HEK293 (cell line): ENCODE measurements around the gene MEIKIN.

Experiments used
- FEZF1 ChIP-seq: fragments of 450-650 bp; formaldehyde crosslinking; IDR thresholded peaks from 2 replicates; pipeline ENCODE4 v1.5.1; 2016; ENCODE audit warnings: missing biosample characterization, missing genetic modification characterization
- KLF1 ChIP-seq: fragments of 450-650 bp; formaldehyde crosslinking; IDR thresholded peaks from 2 replicates; pipeline ENCODE4 v1.5.1; 2016; ENCODE audit warnings: missing biosample characterization, missing genetic modification characterization
- PBX3 ChIP-seq: sonication (generic); formaldehyde crosslinking; IDR thresholded peaks from 2 replicates; pipeline ENCODE4 v1.8.1; 2022; ENCODE audit warnings: mild to moderate bottlenecking, moderate library complexity, missing genetic modification reagents
- REST ChIP-seq: fragments of 450-650 bp; formaldehyde crosslinking; IDR thresholded peaks from 2 replicates; pipeline ENCODE4 v1.5.1; 2016; ENCODE audit warnings: missing biosample characterization, missing genetic modification characterization
- ZBTB48 ChIP-seq: fragments of 450-650 bp; formaldehyde crosslinking; IDR thresholded peaks from 2 replicates; pipeline ENCODE4 v1.5.1; 2016; ENCODE audit warnings: missing biosample characterization, missing genetic modification characterization
- ZBTB8A ChIP-seq: fragments of 450-650 bp; formaldehyde crosslinking; IDR thresholded peaks from 2 replicates; pipeline ENCODE4 v1.5.1; 2016; ENCODE audit warnings: missing biosample characterization, missing genetic modification characterization
- ZEB2 ChIP-seq: fragments of 450-650 bp; formaldehyde crosslinking; IDR thresholded peaks from 2 replicates; pipeline ENCODE4 v1.5.1; 2016; ENCODE audit warnings: missing biosample characterization, missing genetic modification characterization
- ZFP37 ChIP-seq: fragments of 450-650 bp; formaldehyde crosslinking; IDR thresholded peaks from 2 replicates; pipeline ENCODE4 v1.5.1; 2016; ENCODE audit warnings: missing biosample characterization, missing genetic modification characterization
- ZNF138 ChIP-seq: fragments of 450-650 bp; formaldehyde crosslinking; IDR thresholded peaks from 2 replicates; pipeline ENCODE4 v1.5.1; 2016; ENCODE audit warnings: missing biosample characterization, missing genetic modification characterization, borderline replicate concordance
- ZNF140 ChIP-seq: fragments of 450-650 bp; formaldehyde crosslinking; IDR thresholded peaks from 2 replicates; pipeline ENCODE4 v1.5.1; 2016; ENCODE audit warnings: missing biosample characterization, missing genetic modification characterization
- ZNF169 ChIP-seq: fragments of 450-650 bp; formaldehyde crosslinking; IDR thresholded peaks from 2 replicates; pipeline ENCODE4 v1.5.1; 2016; ENCODE audit warnings: missing biosample characterization, missing genetic modification characterization
- ZNF174 ChIP-seq: fragments of 450-650 bp; formaldehyde crosslinking; IDR thresholded peaks from 2 replicates; pipeline ENCODE4 v1.5.0; 2017; ENCODE audit warnings: missing biosample characterization, mild to moderate bottlenecking, missing genetic modification characterization
- ZNF18 ChIP-seq: fragments of 450-650 bp; formaldehyde crosslinking; IDR thresholded peaks from 2 replicates; pipeline ENCODE4 v1.5.1; 2016; ENCODE audit warnings: missing biosample characterization, missing genetic modification characterization
- ZNF433 ChIP-seq: fragments of 450-650 bp; formaldehyde crosslinking; IDR thresholded peaks from 2 replicates; pipeline ENCODE4 v1.5.1; 2016; ENCODE audit warnings: missing biosample characterization, missing genetic modification characterization, low read depth
- ZNF560 ChIP-seq: fragments of 450-650 bp; formaldehyde crosslinking; IDR thresholded peaks from 2 replicates; pipeline ENCODE4 v1.5.1; 2017; ENCODE audit warnings: missing biosample characterization, missing genetic modification characterization, borderline replicate concordance
- ZNF600 ChIP-seq: fragments of 450-650 bp; formaldehyde crosslinking; IDR thresholded peaks from 2 replicates; pipeline ENCODE4 v1.5.1; 2016; ENCODE audit warnings: missing biosample characterization, missing genetic modification characterization
- ZNF639 ChIP-seq: fragments of 450-650 bp; formaldehyde crosslinking; IDR thresholded peaks from 2 replicates; pipeline ENCODE4 v1.5.1; 2016; ENCODE audit warnings: missing biosample characterization, missing genetic modification characterization
- ZNF670 ChIP-seq: fragments of 450-650 bp; formaldehyde crosslinking; IDR thresholded peaks from 2 replicates; pipeline ENCODE4 v1.5.1; 2016; ENCODE audit warnings: missing biosample characterization, missing genetic modification characterization, low read depth
- ZNF792 ChIP-seq: fragments of 450-650 bp; formaldehyde crosslinking; IDR thresholded peaks from 2 replicates; pipeline ENCODE4 v1.5.1; 2016; ENCODE audit warnings: missing biosample characterization, missing genetic modification characterization

MEIKIN gene

GRCh38 chr5:131796793-131797693 is 148.4 kb downstream of the MEIKIN start, which contains the start of gene FNIP1 (continued):
- TF ChIP-seq PBX3 (CRISPR knock-in tag) = no peak; the same call in 1 of the 2 replicates
- peak; percentile 93 for TF ChIP-seq ZBTB8A
- TF ChIP-seq ZNF433 (tag by site-specific recombination) = no peak
- TF ChIP-seq REST (tag by site-specific recombination) = peak; percentile 48; the same call in 1 of the 2 replicates
- TF ChIP-seq ZNF140 (tag by site-specific recombination) = no peak
- no peak for TF ChIP-seq ZNF174 (tag by site-specific recombination)
- TF ChIP-seq ZNF670 (tag by site-specific recombination) = no peak
- peak; percentile 98 for TF ChIP-seq ZBTB48
- TF ChIP-seq ZNF560 (tag by site-specific recombination) = no peak
- no peak for TF ChIP-seq ZNF138 (tag by site-specific recombination)
- TF ChIP-seq FEZF1 = no peak
- TF ChIP-seq KLF1 (tag by site-specific recombination) = 0 out of 2 replicates have a peak, but pooled peaks have one; percentile 63
- no peak for TF ChIP-seq ZNF639 (tag by site-specific recombination)
- TF ChIP-seq ZNF792 (tag by site-specific recombination) = no peak
- peak; percentile 82 for TF ChIP-seq ZNF600 (tag by site-specific recombination)
- TF ChIP-seq ZFP37 (tag by site-specific recombination) = 0 out of 2 replicates have a peak, but pooled peaks have one; percentile 18
- TF ChIP-seq ZEB2 (tag by site-specific recombination) = peak; percentile 51; the same call in 1 of the 2 replicates
- peak; percentile 93 for TF ChIP-seq ZNF18 (tag by site-specific recombination)
- TF ChIP-seq ZNF169 = no peak
